Endodermal cell (in vitro differentiated cells): Measurements from ENCODE around the gene FHAD1. TPM values are rescaled to one million over a fixed set of nuclear protein-coding genes. Genes with fewer than 3 reads are reported as not detected.
A peak's percentile ranks its signal among the peaks of the same experiment; 100 is the strongest.

Experiments used
- DNase-seq: peaks from one replicate; pipeline ENCODE4 v3.0.0-alpha.2; 2017
- H3K27ac ChIP-seq: 2 replicates; pipeline ENCODE4 v1.5.1; 2013; ENCODE audit warnings: mild to moderate bottlenecking, low read depth, low read length, moderate library complexity
- H3K27me3 ChIP-seq: 2 replicates; pipeline ENCODE4 v1.6.1; 2013; ENCODE audit warnings: mild to moderate bottlenecking, low read length, moderate library complexity; ENCODE audit not compliant: insufficient read depth, control insufficient read depth, poor library complexity, severe bottlenecking
- H3K36me3 ChIP-seq: 2 replicates; pipeline ENCODE4 v1.7.0; 2013; ENCODE audit warnings: mild to moderate bottlenecking, low read length, moderate library complexity; ENCODE audit not compliant: control insufficient read depth, insufficient read depth
- H3K4me1 ChIP-seq: one replicate; pipeline ENCODE4 v1.7.0; 2013; ENCODE audit warnings: low read length; ENCODE audit not compliant: control insufficient read depth, insufficient read depth
- H3K4me3 ChIP-seq: 2 replicates; pipeline ENCODE4 v1.5.1; 2013; ENCODE audit warnings: mild to moderate bottlenecking, low read length, moderate library complexity
- H3K9ac ChIP-seq: 2 replicates; pipeline ENCODE4 v1.6.1; 2013; ENCODE audit warnings: mild to moderate bottlenecking, low read length, moderate library complexity; ENCODE audit not compliant: poor library complexity, severe bottlenecking; ENCODE audit errors: extremely low read depth
- H3K9me3 ChIP-seq: 2 replicates; pipeline ENCODE4 v1.6.1; 2013; ENCODE audit warnings: mild to moderate bottlenecking, low read length, moderate library complexity; ENCODE audit not compliant: control insufficient read depth
- H3K27ac Mint-ChIP-seq: 2 replicates; pipeline ENCODE4 v1.8.0; 2020; ENCODE audit warnings: mixed read lengths
- H3K27me3 Mint-ChIP-seq: 2 replicates; pipeline ENCODE4 v1.8.0; 2021; ENCODE audit warnings: mild to moderate bottlenecking, mixed read lengths; ENCODE audit not compliant: insufficient read depth
- H3K36me3 Mint-ChIP-seq: 2 replicates; pipeline ENCODE4 v1.8.0; 2020; ENCODE audit warnings: low read depth, mixed read lengths
- H3K4me1 Mint-ChIP-seq: 2 replicates; pipeline ENCODE4 v1.8.0; 2020; ENCODE audit warnings: mixed read lengths
- H3K4me3 Mint-ChIP-seq: 2 replicates; pipeline ENCODE4 v1.8.0; 2020; ENCODE audit warnings: mild to moderate bottlenecking, moderate library complexity, mixed read lengths
- H3K9me3 Mint-ChIP-seq: 2 replicates; pipeline ENCODE4 v1.8.0; 2020; ENCODE audit warnings: mild to moderate bottlenecking, mixed read lengths
- CTCF ChIP-seq: fragments of 200-600 bp; sonication (generic); conservative IDR thresholded peaks from 2 replicates; pipeline ENCODE4 v1.5.0; 2021; ENCODE audit warnings: antibody characterized with exemption, mild to moderate bottlenecking
- WGBS, 2 experiments: methylation state at CpG; one replicate each; pipeline versions ENCODE4 v1.1.5 to v1.1.7; 2013; ENCODE audit warnings: missing lambda C conversion rate in 2 of 2, mixed read lengths in 1 of 2; ENCODE audit not compliant: insufficient coverage in 1 of 2, insufficient read length in 1 of 2; 5-methylcytosine and 5-hydroxymethylcytosine counted together
- total RNA-seq, 2 donors: library from RNA; stranded (reverse); fragmentation: NEBNext Ultra II Directional in 1 of 2; extraction: Animal tissue kit (Norgen Biotek cat#: 25700) in 1 of 2; gene quantifications; 2 replicates in 1 of 2; 3 replicates in 1 of 2; pipeline ENCODE4 v1.2.1, GENCODE V29; 2021

Gene FHAD1
- total RNA-seq, 2 donors from 2014 or later: 2.9 to 3.6 TPM

GRCh38 chr1:15245593-15246360 lies 1.2 kb upstream of the FHAD1 start:
- H3K27ac Mint-ChIP-seq: no peak overlapping the region
- no peak overlapping the region for H3K9ac ChIP-seq
- peaks cover 2% of the 10 kb centered on the region for H3K4me1 ChIP-seq
- 79 to 82% methylated on average over 11 of the region's 11 CpGs for WGBS, 2 experiments
- no peaks in the 10 kb centered on the region for H3K9me3 ChIP-seq
- H3K27me3 ChIP-seq: no peaks in the 10 kb centered on the region
- peaks cover 27% of the 10 kb centered on the region for H3K4me1 Mint-ChIP-seq
- H3K36me3 ChIP-seq: no peaks in the 10 kb centered on the region
- H3K4me3 Mint-ChIP-seq: peak overlapping the region; percentile 66
- peaks cover 18% of the 10 kb centered on the region for H3K27me3 Mint-ChIP-seq
- DNase-seq: no peak
- TF ChIP-seq CTCF: no peak
- H3K27ac ChIP-seq: no peak overlapping the region
- H3K4me3 ChIP-seq: no peak overlapping the region
- no peaks in the 10 kb centered on the region for H3K9me3 Mint-ChIP-seq
- H3K36me3 Mint-ChIP-seq: no peaks in the 10 kb centered on the region

GRCh38 chr1:15248216-15248615 lies 1.2 kb downstream of the FHAD1 start:
- H3K27ac ChIP-seq: no peak overlapping the region
- WGBS, 2 experiments: 87 to 88% methylated on average over 4 of the region's 4 CpGs
- H3K9ac ChIP-seq: no peak overlapping the region
- no peak for TF ChIP-seq CTCF
- H3K9me3 Mint-ChIP-seq: no peaks in the 10 kb centered on the region
- H3K4me3 Mint-ChIP-seq: no peak overlapping the region
- peaks cover 24% of the 10 kb centered on the region for H3K4me1 Mint-ChIP-seq
- H3K4me1 ChIP-seq: peaks cover 2% of the 10 kb centered on the region
- peaks cover 24% of the 10 kb centered on the region for H3K27me3 Mint-ChIP-seq
- H3K27me3 ChIP-seq: no peaks in the 10 kb centered on the region
- no peak for DNase-seq
- no peaks in the 10 kb centered on the region for H3K36me3 ChIP-seq
- H3K36me3 Mint-ChIP-seq: peaks cover 2% of the 10 kb centered on the region
- H3K27ac Mint-ChIP-seq: no peak overlapping the region
- no peak overlapping the region for H3K4me3 ChIP-seq
- H3K9me3 ChIP-seq: peaks cover 6% of the 10 kb centered on the region

GRCh38 chr1:15249081-15249480 lies 2.1 kb downstream of the FHAD1 start:
- Histone ChIP-seq H3K4me3 (no peak overlapping the region), H3K27ac (no peak overlapping the region), H3K27me3 (no peaks in the 10 kb centered on the region), H3K9ac (no peak overlapping the region), H3K36me3 (no peaks in the 10 kb centered on the region), H3K9me3 (peaks cover 6% of the 10 kb centered on the region), H3K4me1 (peaks cover 2% of the 10 kb centered on the region)
- H3K4me3 Mint-ChIP-seq: no peak overlapping the region
- DNase-seq: no peak
- TF ChIP-seq CTCF: no peak
- H3K27me3 Mint-ChIP-seq: peaks cover 24% of the 10 kb centered on the region
- H3K4me1 Mint-ChIP-seq: peaks cover 24% of the 10 kb centered on the region
- 85 to 94% methylated on average over 4 to 5 of the region's 5 CpGs for WGBS, 2 experiments
- no peak overlapping the region for H3K27ac Mint-ChIP-seq
- H3K36me3 Mint-ChIP-seq: peaks cover 2% of the 10 kb centered on the region
- no peaks in the 10 kb centered on the region for H3K9me3 Mint-ChIP-seq
